ENCODE data around the gene CNOT8. TPM values are rescaled to one million over a fixed set of nuclear protein-coding genes. Genes with fewer than 3 reads are reported as not detected.

Gene CNOT8
- total and polyA plus RNA-seq, 2 experiments from 2014 or later, result 69.2 to 73.6 TPM

- no peak for DNase-seq
- Histone ChIP-seq H2AFZ (no peak overlapping the region), H3K27ac (no peak overlapping the region), H3K4me1 (ENCODE audit: insufficient read depth) (no peaks in the 10 kb centered on the region), H3K9me3 (ENCODE audit: low read depth) (peaks cover 6% of the 10 kb centered on the region), H3K27me3 (replicated peaks; ENCODE audit: insufficient read depth) (no peaks in the 10 kb centered on the region), H3K4me3 (no peak overlapping the region), H4K20me1 (ENCODE audit: insufficient read depth) (no peaks in the 10 kb centered on the region), H3K9me2 (ENCODE audit: insufficient read depth) (no peaks in the 10 kb centered on the region), H3K36me3 (ENCODE audit: low read depth) (peaks cover 28% of the 10 kb centered on the region), H3K79me2 (ENCODE audit: insufficient read depth) (no peaks in the 10 kb centered on the region), H3K4me2 (ENCODE audit: unreplicated experiment) (no peak overlapping the region), H3F3A (ENCODE audit: insufficient read depth) (peaks cover 5% of the 10 kb centered on the region; the same call in 1 of the 2 replicates), H3K9ac (no peak overlapping the region)
- WGBS, 2 experiments (ENCODE audit: low coverage in 1 of 2, low lambda C conversion rate in 2 of 2, missing lambda C conversion rate in 2 of 2), result 59 to 63% methylated on average over 4 of the region's 4 CpGs
- TF ChIP-seq EZH2phosphoT487 (IDR thresholded peaks at IDR 0.05; ENCODE audit: insufficient read depth, low read depth), result no peak
- TF ChIP-seq EZH2 (IDR thresholded peaks at IDR 0.05; ENCODE audit: insufficient read depth, poor library complexity, severe bottlenecking), result no peak
- in situ Hi-C loops (cut with MboI), result no loop called here
These were observed 23.6 kb downstream of the CNOT8 start for GRCh38 chr5:154881986-154882385.

GRCh38 chr5:154884424-154884823, 26.0 kb downstream of the CNOT8 start:
- in situ Hi-C loops (cut with MboI), result no loop called here
- Histone ChIP-seq H4K20me1 (ENCODE audit: insufficient read depth) (no peaks in the 10 kb centered on the region), H3K9me3 (ENCODE audit: low read depth) (no peaks in the 10 kb centered on the region), H3K4me3 (no peak overlapping the region), H3K79me2 (ENCODE audit: insufficient read depth) (no peaks in the 10 kb centered on the region), H3K9me2 (ENCODE audit: insufficient read depth) (no peaks in the 10 kb centered on the region), H3K36me3 (ENCODE audit: low read depth) (peaks cover 44% of the 10 kb centered on the region), H2AFZ (no peak overlapping the region), H3K27me3 (replicated peaks; ENCODE audit: insufficient read depth) (no peaks in the 10 kb centered on the region), H3K9ac (no peak overlapping the region), H3K4me1 (ENCODE audit: insufficient read depth) (no peaks in the 10 kb centered on the region), H3K27ac (no peak overlapping the region), H3K4me2 (ENCODE audit: unreplicated experiment) (no peak overlapping the region), H3F3A (ENCODE audit: insufficient read depth) (peaks cover 1% of the 10 kb centered on the region; the same call in 1 of the 2 replicates)
- 96 to 100% methylated on average over 8 of the region's 8 CpGs for WGBS, 2 experiments (ENCODE audit: low coverage in 1 of 2, low lambda C conversion rate in 2 of 2, missing lambda C conversion rate in 2 of 2)
- TF ChIP-seq EZH2 (IDR thresholded peaks at IDR 0.05; ENCODE audit: insufficient read depth, poor library complexity, severe bottlenecking), result no peak
- TF ChIP-seq EZH2phosphoT487 (IDR thresholded peaks at IDR 0.05; ENCODE audit: insufficient read depth, low read depth), result no peak
- DNase-seq, result no peak

GRCh38 chr5:154885439-154885838, 27.0 kb downstream of the CNOT8 start:
- Histone ChIP-seq H3K36me3 (ENCODE audit: low read depth) (peaks cover 49% of the 10 kb centered on the region), H3K27ac (no peak overlapping the region), H3K4me2 (ENCODE audit: unreplicated experiment) (no peak overlapping the region), H3K9me2 (ENCODE audit: insufficient read depth) (no peaks in the 10 kb centered on the region), H3K4me3 (no peak overlapping the region), H3F3A (ENCODE audit: insufficient read depth) (no peaks in the 10 kb centered on the region), H3K9ac (no peak overlapping the region), H3K27me3 (replicated peaks; ENCODE audit: insufficient read depth) (no peaks in the 10 kb centered on the region), H3K9me3 (ENCODE audit: low read depth) (no peaks in the 10 kb centered on the region), H4K20me1 (ENCODE audit: insufficient read depth) (no peaks in the 10 kb centered on the region), H2AFZ (no peak overlapping the region), H3K4me1 (ENCODE audit: insufficient read depth) (no peaks in the 10 kb centered on the region), H3K79me2 (ENCODE audit: insufficient read depth) (no peaks in the 10 kb centered on the region)
- in situ Hi-C loops (cut with MboI), result no loop called here
- no peak for DNase-seq
- WGBS, 2 experiments (ENCODE audit: low coverage in 1 of 2, low lambda C conversion rate in 2 of 2, missing lambda C conversion rate in 2 of 2), result 87 to 95% methylated on average over 2 of the region's 2 CpGs
- TF ChIP-seq EZH2 (IDR thresholded peaks at IDR 0.05; ENCODE audit: insufficient read depth, poor library complexity, severe bottlenecking), result no peak
- TF ChIP-seq EZH2phosphoT487 (IDR thresholded peaks at IDR 0.05; ENCODE audit: insufficient read depth, low read depth), result no peak

- Histone ChIP-seq H3F3A (ENCODE audit: insufficient read depth) (no peaks in the 10 kb centered on the region), H3K9me3 (ENCODE audit: low read depth) (no peaks in the 10 kb centered on the region), H3K27ac (no peak overlapping the region), H3K4me1 (ENCODE audit: insufficient read depth) (no peaks in the 10 kb centered on the region), H2AFZ (no peak overlapping the region), H4K20me1 (ENCODE audit: insufficient read depth) (no peaks in the 10 kb centered on the region), H3K9ac (no peak overlapping the region), H3K36me3 (ENCODE audit: low read depth) (peaks cover 37% of the 10 kb centered on the region), H3K9me2 (ENCODE audit: insufficient read depth) (no peaks in the 10 kb centered on the region), H3K79me2 (ENCODE audit: insufficient read depth) (no peaks in the 10 kb centered on the region), H3K4me2 (ENCODE audit: unreplicated experiment) (no peak overlapping the region), H3K4me3 (no peak overlapping the region), H3K27me3 (replicated peaks; ENCODE audit: insufficient read depth) (no peaks in the 10 kb centered on the region)
- DNase-seq, result no peak
- in situ Hi-C loops (cut with MboI), result no loop called here
- 89% methylated on average over 13 of the region's 13 CpGs for WGBS, 2 experiments (ENCODE audit: low coverage in 1 of 2, low lambda C conversion rate in 2 of 2, missing lambda C conversion rate in 2 of 2)
- TF ChIP-seq EZH2 (IDR thresholded peaks at IDR 0.05; ENCODE audit: insufficient read depth, poor library complexity, severe bottlenecking), result no peak
- no peak for TF ChIP-seq EZH2phosphoT487 (IDR thresholded peaks at IDR 0.05; ENCODE audit: insufficient read depth, low read depth)
These were observed 33.9 kb downstream of the CNOT8 start for GRCh38 chr5:154892369-154892771.

GRCh38 chr5:154893381-154893780, 35.0 kb downstream of the CNOT8 start:
- peaks cover 33% of the 10 kb centered on the region for H3K36me3 ChIP-seq (ENCODE audit: low read depth)

More at GRCh38 chr5:154893381-154893780, 35.0 kb downstream of the CNOT8 start:
- no peak overlapping the region for H3K4me2 ChIP-seq (ENCODE audit: unreplicated experiment)
- H3K27me3 ChIP-seq (replicated peaks; ENCODE audit: insufficient read depth), result no peaks in the 10 kb centered on the region
- no peak overlapping the region for H3K9ac ChIP-seq
- no peaks in the 10 kb centered on the region for H3F3A ChIP-seq (ENCODE audit: insufficient read depth)
- no peaks in the 10 kb centered on the region for H3K79me2 ChIP-seq (ENCODE audit: insufficient read depth)
- H3K4me3 ChIP-seq, result no peak overlapping the region
- no peaks in the 10 kb centered on the region for H3K9me2 ChIP-seq (ENCODE audit: insufficient read depth)
- no peak for DNase-seq
- 72 to 75% methylated on average over 5 of the region's 5 CpGs for WGBS, 2 experiments (ENCODE audit: low coverage in 1 of 2, low lambda C conversion rate in 2 of 2, missing lambda C conversion rate in 2 of 2)
- H4K20me1 ChIP-seq (ENCODE audit: insufficient read depth), result no peaks in the 10 kb centered on the region
- no peak overlapping the region for H3K27ac ChIP-seq
- H2AFZ ChIP-seq, result no peak overlapping the region
- TF ChIP-seq EZH2 (IDR thresholded peaks at IDR 0.05; ENCODE audit: insufficient read depth, poor library complexity, severe bottlenecking), result no peak
- TF ChIP-seq EZH2phosphoT487 (IDR thresholded peaks at IDR 0.05; ENCODE audit: insufficient read depth, low read depth), result no peak
- in situ Hi-C loops (cut with MboI), result no loop called here
- H3K4me1 ChIP-seq (ENCODE audit: insufficient read depth), result no peaks in the 10 kb centered on the region
- H3K9me3 ChIP-seq (ENCODE audit: low read depth), result no peaks in the 10 kb centered on the region

All from GM23248 (cell line).